PFSK-1 (cell line): ENCODE results near the gene SPATA31D4.

ENCODE experiments used
- POLR2AphosphoS5 ChIP-seq: IDR thresholded peaks from 2 replicates; pipeline ENCODE4 v1.6.1; 2012; ENCODE audit warnings: low read depth, mild to moderate bottlenecking, control low read depth, low read length, moderate library complexity
- SIN3A ChIP-seq: IDR thresholded peaks from 2 replicates; pipeline ENCODE4 v1.6.1; 2012; ENCODE audit warnings: mild to moderate bottlenecking, low read length, moderate library complexity, borderline replicate concordance; ENCODE audit not compliant: insufficient read depth
- TAF1 ChIP-seq: IDR thresholded peaks from 2 replicates; pipeline ENCODE4 v1.6.1; 2012; ENCODE audit warnings: low read length, control low read depth, borderline replicate concordance; ENCODE audit not compliant: insufficient read depth
- TF ChIP-seq, protein P1 (sequence below), 2 experiments: IDR thresholded peaks; 2 replicates each; pipeline versions ENCODE4 v1.6.1 to v1.8.0; 2011 to 2012; ENCODE audit warnings: low read depth in 2 of 2, low read length in 2 of 2, control low read depth in 1 of 2, inconsistent platforms in 1 of 2, mild to moderate bottlenecking in 1 of 2, moderate library complexity in 1 of 2; ENCODE audit not compliant: insufficient read depth in 1 of 2

DNA sequence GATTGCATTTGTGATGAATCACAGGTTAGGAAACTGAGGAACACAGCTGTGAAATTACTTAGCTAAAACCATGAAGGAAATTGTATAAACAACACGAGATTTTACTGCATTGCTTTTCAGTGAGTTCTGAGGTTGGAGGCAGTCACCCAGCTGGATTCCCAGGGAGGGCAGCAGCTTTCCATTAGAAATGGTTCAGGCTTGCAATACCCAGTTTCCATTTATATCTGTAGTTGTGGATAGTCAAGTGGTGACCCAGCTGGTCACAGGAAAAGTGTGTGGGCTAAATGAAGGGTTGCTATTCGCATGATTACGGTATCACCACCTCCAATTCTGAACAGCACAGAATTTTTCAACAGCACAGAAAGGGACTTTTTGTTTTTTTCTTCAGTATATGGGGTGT, 34.3 kb upstream of the SPATA31D4 start:
- TF ChIP-seq POLR2AphosphoS5 (no peak), TAF1 (no peak), SIN3A (no peak)
- TF ChIP-seq, protein P1, sequence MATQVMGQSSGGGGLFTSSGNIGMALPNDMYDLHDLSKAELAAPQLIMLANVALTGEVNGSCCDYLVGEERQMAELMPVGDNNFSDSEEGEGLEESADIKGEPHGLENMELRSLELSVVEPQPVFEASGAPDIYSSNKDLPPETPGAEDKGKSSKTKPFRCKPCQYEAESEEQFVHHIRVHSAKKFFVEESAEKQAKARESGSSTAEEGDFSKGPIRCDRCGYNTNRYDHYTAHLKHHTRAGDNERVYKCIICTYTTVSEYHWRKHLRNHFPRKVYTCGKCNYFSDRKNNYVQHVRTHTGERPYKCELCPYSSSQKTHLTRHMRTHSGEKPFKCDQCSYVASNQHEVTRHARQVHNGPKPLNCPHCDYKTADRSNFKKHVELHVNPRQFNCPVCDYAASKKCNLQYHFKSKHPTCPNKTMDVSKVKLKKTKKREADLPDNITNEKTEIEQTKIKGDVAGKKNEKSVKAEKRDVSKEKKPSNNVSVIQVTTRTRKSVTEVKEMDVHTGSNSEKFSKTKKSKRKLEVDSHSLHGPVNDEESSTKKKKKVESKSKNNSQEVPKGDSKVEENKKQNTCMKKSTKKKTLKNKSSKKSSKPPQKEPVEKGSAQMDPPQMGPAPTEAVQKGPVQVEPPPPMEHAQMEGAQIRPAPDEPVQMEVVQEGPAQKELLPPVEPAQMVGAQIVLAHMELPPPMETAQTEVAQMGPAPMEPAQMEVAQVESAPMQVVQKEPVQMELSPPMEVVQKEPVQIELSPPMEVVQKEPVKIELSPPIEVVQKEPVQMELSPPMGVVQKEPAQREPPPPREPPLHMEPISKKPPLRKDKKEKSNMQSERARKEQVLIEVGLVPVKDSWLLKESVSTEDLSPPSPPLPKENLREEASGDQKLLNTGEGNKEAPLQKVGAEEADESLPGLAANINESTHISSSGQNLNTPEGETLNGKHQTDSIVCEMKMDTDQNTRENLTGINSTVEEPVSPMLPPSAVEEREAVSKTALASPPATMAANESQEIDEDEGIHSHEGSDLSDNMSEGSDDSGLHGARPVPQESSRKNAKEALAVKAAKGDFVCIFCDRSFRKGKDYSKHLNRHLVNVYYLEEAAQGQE (IDR thresholded peaks at IDR 0.05; ENCODE audit: insufficient read depth in 1 of 2, low read depth in 2 of 2, low read length in 2 of 2): no peak
